HPDE6-E6E7 (cell line): ENCODE results near the gene HES6.
A peak's percentile ranks its signal among the peaks of the same experiment; 100 is the strongest.

Source experiments
- DNase-seq: peaks from one replicate; pipeline ENCODE4 v3.0.0; 2011; ENCODE audit warnings: missing footprints; ENCODE audit errors: extremely low spot score

HES6 gene, protein sequence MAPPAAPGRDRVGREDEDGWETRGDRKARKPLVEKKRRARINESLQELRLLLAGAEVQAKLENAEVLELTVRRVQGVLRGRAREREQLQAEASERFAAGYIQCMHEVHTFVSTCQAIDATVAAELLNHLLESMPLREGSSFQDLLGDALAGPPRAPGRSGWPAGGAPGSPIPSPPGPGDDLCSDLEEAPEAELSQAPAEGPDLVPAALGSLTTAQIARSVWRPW

DNA sequence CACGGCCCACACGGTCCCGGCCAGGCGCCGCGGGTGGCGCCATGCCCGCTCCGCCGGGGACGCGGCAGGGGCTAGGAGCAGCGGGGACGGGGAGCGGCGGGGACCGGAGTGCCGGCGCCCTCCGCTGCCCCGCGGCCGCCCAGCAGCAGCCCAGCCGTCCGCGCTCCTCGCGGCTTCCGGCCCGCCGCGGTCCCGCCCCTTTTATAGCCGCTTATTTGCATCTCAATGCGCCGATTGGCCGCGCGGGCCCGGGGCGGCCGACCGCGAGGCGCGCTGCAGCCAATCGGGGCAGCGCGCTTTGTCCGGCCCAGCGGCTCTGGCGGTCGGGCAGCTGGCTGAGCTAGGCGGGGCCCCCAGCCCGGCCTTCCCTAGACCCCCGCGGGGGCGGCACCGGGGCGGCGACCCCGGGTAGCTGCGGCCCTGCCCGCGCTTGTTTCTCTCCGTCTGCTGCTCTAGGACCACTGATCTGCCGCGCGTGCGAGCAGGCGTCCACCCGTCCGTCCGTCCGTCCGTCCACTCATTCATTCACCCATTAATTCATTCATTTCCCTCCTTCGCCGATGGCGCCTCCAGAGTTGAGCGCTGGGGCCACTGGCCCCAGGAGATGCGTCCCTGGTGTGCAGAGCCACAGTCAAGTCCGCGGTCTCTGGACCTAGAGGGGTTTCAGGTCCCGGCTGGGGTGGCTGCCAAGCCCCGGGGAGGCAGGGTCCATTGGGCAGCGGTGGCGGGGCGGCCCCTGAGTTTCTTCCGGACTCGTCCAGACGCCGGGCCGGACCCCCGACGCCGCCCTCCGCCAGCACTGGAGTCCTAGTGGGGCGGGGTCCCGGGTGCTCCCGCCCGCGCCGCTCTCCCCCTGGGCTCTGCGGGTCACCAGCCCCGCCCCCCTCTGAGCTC is at the start of gene HES6:
TSS of gene HES6 (minus strand) at position 176 of the 894 bp plus-strand sequence. CDS start at position 43, 133 bp downstream.
- DNase-seq, result peak; percentile 88

DNA sequence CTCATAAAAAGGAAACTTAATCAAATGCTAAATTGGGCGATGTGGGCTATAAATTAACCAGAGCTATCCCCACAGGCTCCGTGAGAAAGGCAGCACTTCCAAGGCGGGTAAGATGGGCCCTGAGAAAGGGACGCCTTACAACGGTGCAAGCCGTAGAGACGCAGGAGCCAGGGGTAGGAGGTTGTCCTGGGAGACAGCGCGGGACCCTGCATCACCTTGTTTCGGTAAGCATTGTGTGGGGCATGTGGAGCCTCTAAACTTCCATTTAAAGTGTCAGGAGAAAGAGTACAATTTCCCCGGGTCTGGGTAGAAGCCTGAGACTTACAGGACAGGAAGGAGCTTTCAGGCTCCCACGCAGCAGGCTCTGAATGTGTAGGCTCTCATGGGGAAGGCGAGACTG is 49.7 kb upstream of the HES6 start:
- no peak for DNase-seq

DNA sequence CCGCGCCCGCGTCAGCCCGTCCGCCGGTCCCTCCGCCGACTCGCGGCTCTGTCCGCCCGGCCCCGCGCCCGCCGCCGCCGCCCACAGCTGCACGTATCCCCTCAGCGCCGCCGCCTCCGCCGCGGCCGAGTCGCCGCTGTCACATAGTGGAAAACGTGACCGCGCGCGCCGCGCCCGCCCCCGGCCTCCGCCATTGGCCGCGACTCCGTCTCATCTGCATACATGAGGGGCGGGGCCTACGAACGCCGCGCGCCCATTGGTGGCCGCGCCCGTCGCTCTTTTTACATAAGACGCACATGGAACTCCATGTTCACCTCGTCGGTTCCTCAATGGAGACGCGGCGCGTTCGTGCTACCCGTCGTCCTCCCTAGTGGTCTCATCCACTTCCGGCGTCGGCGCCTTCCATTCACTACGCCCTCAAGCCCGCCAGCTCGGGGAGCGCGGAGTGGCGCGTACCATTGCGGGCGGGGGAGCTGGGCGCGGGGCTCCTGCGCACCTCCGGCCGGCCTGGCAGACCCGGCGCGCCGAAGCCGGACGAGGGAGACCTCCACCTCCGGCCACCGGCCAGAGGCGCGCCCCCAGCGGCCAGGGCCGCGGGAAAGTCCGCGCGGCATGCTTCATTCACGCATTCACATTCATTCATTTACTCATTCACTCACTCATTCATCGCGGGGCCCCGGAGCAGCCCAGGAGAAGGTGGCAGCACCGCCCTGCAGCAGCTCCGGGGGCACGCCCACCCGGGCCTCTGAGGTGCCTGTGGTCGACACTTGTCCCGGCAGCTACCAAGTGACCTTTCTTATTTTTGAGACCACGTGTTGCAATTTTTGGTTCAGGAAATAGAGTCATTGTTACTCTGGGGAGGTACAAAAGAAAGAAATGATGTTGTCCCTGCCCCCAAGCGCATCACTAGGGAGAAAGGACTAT is 49.1 kb upstream of the HES6 start:
- peak; percentile 53 for DNase-seq

DNA sequence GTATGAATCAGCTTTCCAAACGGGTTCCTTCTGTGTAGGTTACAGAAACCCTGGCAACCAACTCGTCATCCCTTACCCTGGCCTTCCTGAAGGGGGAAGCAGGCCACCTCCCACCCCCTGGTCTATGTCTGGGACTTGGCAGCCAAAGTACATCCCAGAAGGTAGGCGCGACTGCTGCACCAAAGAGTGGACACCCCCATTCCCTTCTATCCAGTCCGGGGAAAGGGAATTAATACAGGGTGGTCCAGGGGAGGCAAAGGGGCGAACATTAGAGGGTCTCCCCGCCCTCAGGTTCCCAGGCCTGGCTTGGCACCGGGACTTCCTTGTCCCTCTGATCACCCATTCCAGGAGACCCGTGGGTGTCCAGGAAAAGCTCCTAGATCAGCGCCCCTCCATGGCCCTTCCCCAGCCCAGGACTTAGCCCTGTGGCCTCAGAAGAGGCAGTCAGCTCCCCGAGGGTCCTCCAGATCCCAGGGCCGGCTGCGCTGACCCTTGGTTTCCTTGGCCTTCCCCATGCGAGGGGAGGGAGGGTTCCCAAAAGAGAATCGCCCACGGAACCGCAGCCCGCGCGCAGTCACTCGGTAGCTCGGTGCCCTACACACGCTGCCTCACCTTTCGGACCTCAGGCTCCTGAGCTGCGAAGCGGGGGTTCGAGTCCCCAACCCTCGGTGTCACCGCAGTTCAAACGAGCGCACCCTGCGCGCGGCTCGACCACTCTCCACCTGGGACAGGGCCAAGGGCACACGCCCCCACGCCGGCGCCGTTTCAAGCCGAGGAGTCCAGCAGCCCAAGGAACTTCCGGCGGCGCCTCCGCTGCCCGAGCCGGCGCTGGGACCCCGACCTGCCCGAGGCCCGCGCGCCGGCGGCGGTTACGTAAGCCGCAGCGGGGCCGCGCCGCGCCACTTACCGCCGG is 48.2 kb upstream of the HES6 start, which contains the start of gene PER2:
TSS of gene PER2 (minus strand) at position 874 of the 913 bp plus-strand sequence. CDS start 10,674 bp downstream, outside the sequence.
- DNase-seq, result peak; percentile 81

DNA sequence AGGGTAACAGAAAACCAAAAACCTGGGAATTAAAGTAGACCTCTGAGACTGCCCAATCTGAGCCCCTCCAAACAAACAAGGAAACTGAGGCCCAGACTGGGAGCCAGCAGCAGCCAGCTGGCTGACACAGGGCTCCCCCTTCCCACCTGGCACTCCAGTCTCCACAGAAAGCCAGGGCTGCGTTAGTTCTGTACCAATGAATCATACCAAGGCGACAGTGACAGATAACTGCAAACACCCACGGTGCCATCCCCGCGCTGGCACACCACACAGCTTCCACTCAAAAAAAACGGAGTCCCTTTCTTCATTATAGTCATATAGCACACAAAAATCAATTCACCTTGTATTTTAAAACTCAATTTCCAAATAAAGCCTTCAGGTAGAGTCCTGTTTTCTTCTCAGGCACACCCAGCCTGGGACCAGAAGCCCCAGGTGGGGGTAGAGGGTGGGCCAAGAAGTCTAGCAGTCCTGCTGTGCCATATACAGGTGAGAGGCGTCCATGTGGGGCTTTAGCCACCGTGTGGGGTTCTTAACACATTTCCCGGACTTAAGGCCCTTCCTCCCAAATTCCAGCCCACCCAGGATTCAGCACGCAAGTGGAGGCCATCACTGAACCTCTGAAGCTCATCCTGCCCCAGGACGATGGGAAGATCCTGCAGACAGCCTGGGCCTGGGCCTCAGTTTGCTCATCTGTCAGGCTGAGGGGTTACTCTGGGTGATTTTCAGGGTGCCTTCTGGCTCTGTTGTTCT is 47.3 kb upstream of the HES6 start:
- no peak for DNase-seq

DNA sequence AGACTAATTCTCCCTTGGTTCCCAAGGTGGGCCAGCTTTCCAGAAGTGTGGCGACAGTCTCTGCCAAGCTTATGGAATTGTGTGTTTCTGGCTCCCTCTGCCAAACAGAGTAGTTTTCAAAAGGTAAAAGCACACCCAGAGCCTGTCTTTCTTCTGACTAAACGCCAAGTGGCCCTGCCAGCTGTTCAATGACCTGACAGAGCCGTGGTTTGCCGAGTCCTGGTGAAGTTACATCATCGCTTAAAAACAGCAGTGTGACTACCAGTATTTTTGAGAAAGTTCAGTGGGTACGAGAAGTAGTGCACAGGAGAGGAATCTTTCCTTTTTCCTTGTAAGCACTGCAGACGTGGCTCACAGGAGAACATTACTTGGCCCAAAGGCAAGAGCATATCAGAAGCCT is 46.7 kb upstream of the HES6 start:
- no peak for DNase-seq

DNA sequence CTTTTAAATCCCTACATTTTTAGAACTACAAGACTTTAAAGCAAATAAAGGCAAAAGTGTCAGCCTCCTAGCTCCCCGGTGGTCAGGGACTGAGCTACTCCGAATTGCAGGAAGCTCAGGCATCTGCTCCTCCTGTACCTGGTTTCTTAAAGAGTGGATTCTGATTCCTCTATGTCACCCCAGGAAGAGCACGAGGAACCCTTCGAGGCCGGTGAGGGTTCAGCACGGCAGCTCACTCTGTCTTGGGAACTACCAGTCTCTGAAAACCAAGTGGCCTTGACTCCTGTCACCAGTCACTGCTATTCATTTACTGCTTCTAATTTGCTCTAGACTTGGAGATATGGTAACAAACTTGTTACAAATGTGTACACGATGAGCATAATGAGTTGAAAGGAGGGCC is 46.3 kb upstream of the HES6 start:
- no peak for DNase-seq

DNA sequence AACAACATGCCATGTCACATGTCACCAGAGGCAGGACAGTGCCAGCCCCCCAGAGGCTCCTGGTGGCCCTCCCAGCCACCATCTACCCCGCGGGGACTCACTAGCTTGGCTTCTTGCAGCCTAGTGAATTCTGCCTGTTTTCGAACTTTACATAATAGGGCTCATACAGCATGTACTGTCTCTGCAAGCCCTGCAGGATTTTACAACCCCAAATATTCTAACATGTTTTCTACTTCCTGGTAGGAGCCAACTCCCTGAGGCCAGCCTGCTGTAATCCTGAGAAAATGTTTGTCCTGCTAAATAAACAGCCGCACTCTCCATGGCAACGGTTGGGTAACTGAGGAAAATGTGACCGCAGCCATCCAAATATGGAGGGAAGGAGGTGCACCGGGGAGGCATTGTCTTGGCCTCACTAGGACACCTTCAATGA is 45.8 kb upstream of the HES6 start:
- peak; percentile 78 for DNase-seq

DNA sequence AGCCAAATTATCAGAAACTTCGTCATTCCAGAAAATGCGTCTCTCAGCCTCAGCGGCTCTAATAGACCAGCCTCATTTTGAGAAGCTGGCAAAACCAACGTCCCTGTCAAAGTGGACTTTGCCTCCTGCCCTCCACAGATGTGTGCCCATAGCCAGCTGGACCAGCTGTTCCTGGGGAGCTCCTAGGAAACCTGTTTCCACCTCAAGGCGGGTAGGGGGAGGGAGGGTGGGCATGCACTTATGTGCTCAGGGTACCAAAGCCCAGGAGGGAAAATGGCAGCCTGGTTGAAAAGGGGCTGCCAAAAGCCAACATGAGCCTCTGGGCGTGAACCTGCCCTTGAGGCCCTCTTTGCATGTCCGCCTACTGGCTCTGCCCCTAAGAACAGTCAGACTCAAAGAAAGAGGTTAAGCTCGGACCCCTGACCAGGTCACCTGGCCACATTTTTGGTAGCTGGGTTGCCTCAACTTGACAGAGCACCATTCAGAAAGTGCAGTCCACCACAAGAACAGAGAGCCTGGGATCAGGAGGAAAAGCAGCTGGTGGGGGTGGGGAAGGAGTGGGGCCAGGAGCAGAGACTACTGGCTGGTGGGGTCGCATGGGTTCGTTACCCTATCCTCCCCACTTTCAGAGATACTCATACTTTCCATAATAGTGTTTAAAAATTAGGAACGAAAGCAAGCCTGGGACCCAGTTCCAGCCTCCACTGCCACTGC is 45.1 kb upstream of the HES6 start:
- DNase-seq, result no peak

DNA sequence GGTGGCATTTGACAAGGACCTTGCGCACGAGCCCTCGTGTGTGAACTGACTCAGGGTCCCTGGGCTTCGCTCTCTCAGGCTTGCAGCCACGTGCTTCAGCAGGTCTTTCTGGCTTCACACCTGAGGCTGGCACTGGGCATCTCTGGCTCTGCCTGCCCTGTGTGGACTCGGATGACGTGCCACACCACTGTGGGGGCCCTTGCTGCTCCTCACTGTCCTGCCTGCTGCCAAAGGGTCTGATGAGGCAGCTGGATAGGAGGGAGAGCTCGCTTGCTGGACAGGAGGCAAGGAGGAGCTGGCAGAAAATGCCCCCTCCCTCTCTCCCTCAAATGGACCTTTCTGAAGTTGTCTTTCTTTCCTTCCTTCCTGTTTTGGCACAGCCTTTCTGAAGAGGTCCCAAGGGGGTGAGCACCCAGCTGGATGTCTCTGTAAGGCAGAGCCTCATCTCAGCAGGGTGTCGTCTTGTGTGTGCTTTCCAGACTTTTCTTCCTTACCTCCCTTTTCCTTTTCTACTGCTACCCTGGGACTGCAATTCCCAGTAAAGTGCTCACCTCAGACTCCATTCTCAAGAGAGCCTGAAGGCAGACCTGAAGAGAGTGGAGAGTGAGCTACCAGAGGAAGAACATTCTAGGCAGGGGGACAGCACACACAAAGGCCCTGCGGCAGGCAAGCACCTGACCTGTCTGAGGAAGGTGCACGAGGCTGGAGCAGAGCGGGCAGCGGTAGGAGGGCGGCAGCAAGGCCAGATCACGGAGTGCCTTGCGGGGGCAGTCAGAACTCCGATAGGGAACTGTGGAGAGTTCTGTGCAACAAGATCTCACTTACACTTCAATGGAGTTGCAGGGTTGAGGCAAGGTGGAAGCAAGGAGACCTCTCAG is 43.3 kb upstream of the HES6 start:
- no peak for DNase-seq

DNA sequence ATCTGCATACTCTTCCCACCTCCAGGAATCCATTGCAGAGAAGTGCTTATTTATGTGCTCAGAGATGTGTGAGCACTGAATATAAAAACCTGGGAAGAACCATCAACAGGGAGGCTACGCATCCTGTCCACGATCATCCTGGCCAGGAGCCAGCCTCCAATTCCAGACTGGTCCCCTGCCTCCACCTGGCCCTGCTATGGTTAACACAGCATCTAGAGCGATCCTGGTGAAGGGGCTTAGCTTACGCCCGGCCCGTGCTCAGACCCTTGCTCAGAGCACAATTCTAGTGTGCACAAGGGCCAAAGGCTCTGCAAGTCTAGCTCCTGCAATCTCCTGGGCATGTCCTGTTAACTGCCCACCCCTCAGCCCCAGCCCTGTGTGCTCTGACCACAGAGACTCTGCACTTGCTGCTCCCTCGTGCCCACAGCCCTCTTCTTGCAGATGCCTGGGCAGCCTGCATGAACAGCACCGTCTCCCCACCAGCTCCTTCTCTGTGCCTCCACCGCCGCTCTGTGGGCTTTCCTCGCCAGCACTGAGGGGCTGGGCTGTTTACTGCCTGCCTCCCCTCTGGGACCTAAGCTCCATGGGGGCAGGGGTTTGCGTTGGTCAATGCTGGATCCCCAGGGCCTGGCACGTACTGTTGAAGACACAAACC is 42.1 kb upstream of the HES6 start:
- no peak for DNase-seq

DNA sequence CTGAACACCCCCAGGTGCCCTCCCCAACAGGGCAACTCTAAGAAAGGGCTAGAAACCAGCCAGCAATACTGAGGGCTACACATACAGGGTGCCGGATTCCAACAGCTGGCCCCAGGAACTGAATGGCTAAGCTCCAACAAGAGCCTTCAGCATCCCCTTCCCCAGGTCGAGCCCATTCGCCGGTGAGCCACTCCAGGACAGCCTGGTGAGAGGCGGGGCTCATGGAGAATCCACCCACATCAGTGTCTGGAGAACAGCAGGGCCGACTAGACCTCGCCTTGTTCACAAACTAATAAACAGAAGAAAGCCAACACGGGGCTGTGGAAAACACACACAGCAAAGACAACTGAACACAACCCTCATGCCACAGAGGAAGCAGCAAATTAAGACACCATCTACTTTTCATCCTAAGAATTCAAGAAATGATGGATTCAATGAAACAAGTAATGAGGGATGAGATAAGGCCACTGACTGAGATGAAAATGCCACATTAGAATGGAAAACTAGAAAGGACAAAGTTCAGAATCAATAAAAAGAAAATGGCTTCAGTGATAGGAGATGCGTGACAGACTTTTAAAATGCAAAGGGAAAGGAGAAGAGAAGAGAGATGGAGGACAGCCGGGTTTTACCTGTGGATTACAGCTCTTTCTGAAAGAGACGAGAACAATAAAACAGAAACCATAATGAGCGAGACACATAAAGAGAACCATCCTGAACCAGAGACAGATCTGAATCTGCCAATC is 40.4 kb upstream of the HES6 start:
- DNase-seq, result no peak

DNA sequence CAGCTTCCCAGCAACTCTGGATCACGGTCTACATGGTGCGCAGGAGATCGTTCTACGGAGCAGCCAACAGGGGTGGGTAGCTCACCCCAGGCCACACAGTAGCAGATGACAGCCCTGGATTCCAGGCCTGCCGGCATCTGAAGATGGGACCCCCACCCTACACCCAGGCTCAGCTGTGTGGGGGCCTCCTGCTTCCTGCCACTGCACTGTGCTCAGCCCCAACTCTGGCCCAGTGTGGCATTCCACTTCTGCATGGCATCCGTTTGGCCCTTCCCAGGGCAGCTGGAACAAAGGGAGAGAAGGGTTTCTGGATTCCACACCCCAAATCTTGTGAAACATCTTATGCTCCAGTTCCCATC is 39.5 kb upstream of the HES6 start:
- DNase-seq, result no peak

DNA sequence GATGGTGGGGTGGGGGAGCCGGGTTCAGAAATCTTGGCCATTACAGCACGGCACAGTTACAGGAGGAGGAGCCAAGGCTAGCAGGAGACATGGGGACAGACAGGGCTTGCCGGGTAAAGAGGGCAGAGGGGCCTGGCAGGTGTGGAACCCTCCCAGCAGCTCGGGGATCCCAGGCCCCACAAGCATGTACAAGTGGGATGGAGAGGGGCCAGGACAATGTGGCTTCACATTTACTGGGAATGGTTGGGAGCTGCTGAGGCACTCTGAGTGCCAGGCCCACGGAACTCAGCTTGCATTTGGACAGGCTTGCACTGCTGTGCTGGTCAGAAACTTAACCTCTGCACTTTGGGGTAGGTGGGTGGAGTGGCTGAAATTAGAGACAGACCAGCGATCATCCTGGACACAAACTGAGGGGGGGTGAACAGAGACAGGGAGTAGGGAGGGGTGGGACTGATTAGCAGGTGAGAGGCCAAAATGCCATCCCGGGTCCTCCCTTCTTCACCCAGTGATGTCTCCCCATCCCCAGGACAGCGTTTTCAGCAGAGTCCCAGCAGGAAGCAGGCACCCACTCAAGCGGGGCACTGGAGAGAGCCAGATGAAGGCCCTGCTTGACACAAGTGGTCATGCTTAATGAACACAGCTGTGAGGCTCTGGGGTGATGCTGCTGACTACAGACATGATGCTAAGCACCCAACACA is 38.9 kb upstream of the HES6 start:
- no peak for DNase-seq

DNA sequence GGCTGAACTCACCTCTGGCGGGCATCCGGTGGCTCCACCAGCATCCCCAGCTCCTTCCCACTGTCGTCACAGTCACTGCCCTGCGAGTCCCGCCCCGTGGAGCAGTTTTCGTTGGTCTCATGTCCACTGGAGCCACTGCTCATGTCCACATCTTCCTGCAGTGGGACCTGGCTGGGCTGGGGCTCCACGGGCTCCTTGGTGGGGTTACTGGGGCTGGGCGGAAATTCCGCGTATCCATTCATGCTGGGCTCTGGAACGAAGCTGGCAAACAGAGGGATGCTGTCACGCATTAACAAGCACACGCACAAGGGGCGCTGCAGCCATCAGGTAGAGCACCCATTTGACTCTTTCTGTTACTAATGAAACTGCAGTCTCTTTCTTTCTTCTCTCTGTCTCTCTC is 37.9 kb upstream of the HES6 start:
- no peak for DNase-seq

DNA sequence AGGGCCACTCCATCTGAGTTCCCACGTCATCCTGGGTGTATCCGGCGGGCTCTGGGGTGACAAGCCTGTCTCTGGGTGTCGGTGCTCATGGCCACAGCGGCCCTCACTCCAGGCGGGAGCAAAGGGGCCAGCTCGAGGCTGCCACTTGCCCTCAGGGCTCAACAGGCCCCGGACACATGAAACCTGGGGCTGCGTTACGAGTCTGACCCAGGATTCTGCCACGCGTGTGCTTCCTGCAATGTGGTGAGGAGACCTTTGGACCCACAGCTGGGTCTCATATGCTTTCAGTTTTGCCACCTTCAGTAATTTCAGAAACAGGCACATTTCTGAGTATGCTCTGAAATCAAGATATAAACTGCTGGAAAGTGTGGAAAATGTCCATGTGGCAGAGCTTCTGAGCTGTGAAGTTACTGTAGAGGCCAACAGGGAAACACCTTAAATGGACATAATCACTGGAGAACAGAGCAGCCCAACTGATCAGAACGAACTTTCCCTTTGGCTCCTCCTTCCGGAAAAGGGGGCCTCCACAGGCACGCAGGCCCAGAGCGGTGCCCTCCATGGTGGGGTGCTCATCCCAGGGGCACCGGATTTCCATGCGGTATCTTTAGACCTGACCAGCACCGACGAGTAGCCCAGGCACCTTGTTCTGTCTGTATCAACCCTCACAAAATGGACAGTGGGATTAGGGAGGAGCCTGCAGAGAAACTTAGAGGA is 34.5 kb upstream of the HES6 start:
- no peak for DNase-seq
